ENCODE results near the gene ARHGAP26.

Gene ARHGAP26

DNA sequence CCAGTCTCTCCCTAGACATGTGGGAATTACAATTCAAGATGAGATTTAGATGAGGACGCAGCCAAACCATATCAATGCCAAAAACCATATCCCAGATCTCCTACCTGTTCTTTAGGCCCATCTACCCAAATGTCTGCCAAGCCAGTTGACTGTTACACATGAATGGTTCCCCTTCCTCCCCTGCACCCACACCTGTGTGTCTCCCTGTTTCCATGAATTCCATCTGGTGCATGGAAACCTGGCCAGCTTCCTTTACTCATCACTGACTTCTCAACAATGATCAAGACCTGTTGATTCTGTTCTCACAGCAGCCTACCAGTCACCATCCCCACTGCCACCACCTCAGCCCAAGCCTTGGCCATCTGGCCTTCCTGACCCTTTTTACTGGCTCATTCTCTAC, 410.6 kb downstream of the ARHGAP26 start:
- Histone ChIP-seq H3K36me3 (ENCODE audit: insufficient read depth) (no peaks in the 10 kb centered on the region), H3K27me3 (ENCODE audit: insufficient read depth, low read depth) (no peaks in the 10 kb centered on the region), H3K27ac (peak overlapping the region; percentile 93), H3K4me3 (IDR thresholded peaks at IDR 0.05; ENCODE audit: insufficient read depth, low read depth, low read length) (no peak overlapping the region), H3K4me2 (peak overlapping the region; percentile 21; the same call in 1 of the 2 replicates), H3K9ac (no peak overlapping the region), H4K20me1 (ENCODE audit: insufficient read depth) (no peaks in the 10 kb centered on the region), H3K79me2 (ENCODE audit: insufficient read depth, low read depth) (no peaks in the 10 kb centered on the region), H2AFZ (ENCODE audit: low read depth) (no peak overlapping the region), H3K4me1 (ENCODE audit: low read depth, poor library complexity, severe bottlenecking) (peaks cover 100% of the 10 kb centered on the region)
- no peak for TF ChIP-seq CTCF (conservative IDR thresholded peaks at IDR 0.05; ENCODE audit: low read depth, low read length)

DNA sequence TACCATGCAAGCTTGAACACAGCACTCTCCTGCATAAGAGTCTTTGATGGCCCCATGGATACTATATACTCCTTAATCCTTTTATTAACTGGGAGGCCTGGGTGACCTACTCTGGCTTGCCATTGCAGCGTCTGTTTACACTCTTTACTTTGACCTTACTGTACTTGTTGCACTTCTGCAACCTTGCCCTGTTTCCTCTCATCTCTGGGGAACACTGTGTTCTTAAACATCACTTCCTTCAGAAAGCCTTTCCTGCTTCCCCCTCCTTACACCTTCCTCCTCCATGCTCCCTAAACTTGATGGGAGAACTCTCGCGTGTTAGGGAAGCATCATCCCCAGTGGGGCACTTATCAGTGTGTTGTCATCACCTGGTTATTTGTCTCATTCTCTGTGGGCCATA, 411.0 kb downstream of the ARHGAP26 start:
- no peaks in the 10 kb centered on the region for H4K20me1 ChIP-seq (ENCODE audit: insufficient read depth)
- no peaks in the 10 kb centered on the region for H3K27me3 ChIP-seq (ENCODE audit: insufficient read depth, low read depth)
- no peak overlapping the region for H2AFZ ChIP-seq (ENCODE audit: low read depth)
- H3K4me3 ChIP-seq (IDR thresholded peaks at IDR 0.05; ENCODE audit: insufficient read depth, low read depth, low read length) = no peak overlapping the region
- TF ChIP-seq CTCF (conservative IDR thresholded peaks at IDR 0.05; ENCODE audit: low read depth, low read length) = no peak
- no peaks in the 10 kb centered on the region for H3K36me3 ChIP-seq (ENCODE audit: insufficient read depth)
- H3K27ac ChIP-seq = peak overlapping the region; percentile 93
- no peaks in the 10 kb centered on the region for H3K79me2 ChIP-seq (ENCODE audit: insufficient read depth, low read depth)
- H3K9ac ChIP-seq = no peak overlapping the region
- H3K4me2 ChIP-seq = peak overlapping the region; percentile 70
- peaks cover 100% of the 10 kb centered on the region for H3K4me1 ChIP-seq (ENCODE audit: low read depth, poor library complexity, severe bottlenecking)

DNA sequence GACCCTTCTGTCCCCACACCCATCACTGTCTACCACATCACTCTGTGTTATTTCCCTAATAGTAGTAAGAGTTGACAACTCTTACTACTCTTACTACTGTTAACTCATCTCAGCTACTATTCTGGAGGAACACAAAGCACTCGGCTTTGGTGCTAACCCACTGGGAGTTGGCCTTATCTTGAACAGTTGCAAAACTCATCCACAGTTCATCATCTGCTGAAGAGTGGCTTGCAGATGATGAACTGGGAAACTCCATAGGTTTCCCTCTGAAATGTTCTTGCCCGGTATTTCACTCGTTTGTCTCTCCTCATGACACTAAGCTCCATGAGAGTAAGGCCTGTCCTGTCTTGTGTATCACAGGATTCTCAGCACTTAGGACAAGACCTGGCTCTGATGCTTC, 411.9 kb downstream of the ARHGAP26 start:
- no peak for TF ChIP-seq CTCF (conservative IDR thresholded peaks at IDR 0.05; ENCODE audit: low read depth, low read length)
- no peaks in the 10 kb centered on the region for H3K36me3 ChIP-seq (ENCODE audit: insufficient read depth)
- H3K27me3 ChIP-seq (ENCODE audit: insufficient read depth, low read depth) = no peaks in the 10 kb centered on the region
- no peak overlapping the region for H3K4me3 ChIP-seq (IDR thresholded peaks at IDR 0.05; ENCODE audit: insufficient read depth, low read depth, low read length)
- peak overlapping the region; percentile 93 for H3K27ac ChIP-seq
- H3K9ac ChIP-seq = peak overlapping the region; percentile 45
- no peaks in the 10 kb centered on the region for H4K20me1 ChIP-seq (ENCODE audit: insufficient read depth)
- no peaks in the 10 kb centered on the region for H3K79me2 ChIP-seq (ENCODE audit: insufficient read depth, low read depth)
- peak overlapping the region; percentile 70 for H3K4me2 ChIP-seq
- no peak overlapping the region for H2AFZ ChIP-seq (ENCODE audit: low read depth)
- peaks cover 100% of the 10 kb centered on the region for H3K4me1 ChIP-seq (ENCODE audit: low read depth, poor library complexity, severe bottlenecking)

DNA sequence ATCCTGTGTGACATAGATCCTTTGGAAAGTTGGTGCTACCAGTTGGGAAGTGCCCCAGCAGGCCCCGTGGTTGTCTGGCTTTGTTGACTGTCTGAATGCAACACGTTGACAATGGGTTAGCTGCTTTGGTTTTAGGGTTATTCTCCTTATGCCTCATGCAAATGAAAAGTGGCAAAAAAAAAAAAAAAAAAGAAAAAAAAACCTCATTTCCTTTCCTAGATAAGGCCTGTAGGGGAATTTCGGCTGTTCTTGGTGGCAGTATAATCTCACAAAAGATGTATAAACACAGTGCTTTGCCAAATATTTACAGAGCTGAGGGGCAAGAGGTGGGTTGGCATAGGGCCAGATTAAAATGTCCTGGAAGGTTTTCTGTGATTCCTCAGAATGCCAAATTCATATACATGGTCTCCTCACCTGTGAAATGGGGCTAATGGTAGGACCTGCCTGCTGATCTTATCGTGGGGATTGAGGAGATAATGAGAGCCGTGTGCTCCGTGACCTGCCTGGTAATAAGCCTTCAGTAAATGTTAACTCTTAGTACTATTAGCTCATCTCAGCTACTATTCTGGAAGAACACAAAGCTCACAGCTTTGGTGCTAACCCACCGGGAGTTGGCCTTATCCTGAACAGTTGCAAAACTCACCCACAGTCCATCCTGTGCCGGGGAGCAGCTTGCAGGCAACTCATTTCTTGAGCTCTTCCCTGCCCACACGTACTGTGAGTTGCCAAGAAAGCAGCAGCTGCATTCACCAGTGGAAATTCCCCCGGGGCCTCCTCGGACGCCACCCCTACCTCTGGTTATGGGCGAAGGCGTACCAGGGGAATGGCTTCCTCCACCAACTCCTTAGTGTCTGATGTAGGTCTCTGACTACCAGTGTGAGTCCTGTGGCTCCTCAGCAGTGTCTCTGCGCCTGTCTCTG, 413.0 kb downstream of the ARHGAP26 start:
- Histone ChIP-seq H3K9ac (peak overlapping the region; percentile 45), H2AFZ (ENCODE audit: low read depth) (peak overlapping the region; percentile 47; the same call in 1 of the 2 replicates), H3K27ac (peak overlapping the region; percentile 93), H3K27me3 (ENCODE audit: insufficient read depth, low read depth) (no peaks in the 10 kb centered on the region), H3K4me2 (peak overlapping the region; percentile 70), H4K20me1 (ENCODE audit: insufficient read depth) (no peaks in the 10 kb centered on the region), H3K36me3 (ENCODE audit: insufficient read depth) (no peaks in the 10 kb centered on the region), H3K79me2 (ENCODE audit: insufficient read depth, low read depth) (no peaks in the 10 kb centered on the region), H3K4me3 (IDR thresholded peaks at IDR 0.05; ENCODE audit: insufficient read depth, low read depth, low read length) (no peak overlapping the region), H3K4me1 (ENCODE audit: low read depth, poor library complexity, severe bottlenecking) (peaks cover 100% of the 10 kb centered on the region)
- peak; percentile 35; the same call in 1 of the 2 replicates for TF ChIP-seq CTCF (conservative IDR thresholded peaks at IDR 0.05; ENCODE audit: low read depth, low read length)
